HS-5 (cell line): ENCODE data around the gene NINL.
A peak's percentile ranks its signal among the peaks of the same experiment; 100 is the strongest.
"Not testable (repeated sequence)": the region's sequence is repeated elsewhere in the genome, so short reads cannot be mapped to it uniquely, and the experiment has no call there.

ENCODE experiments used
- DNase-seq: peaks from one replicate; pipeline ENCODE4 v3.0.0-alpha.2; 2012; ENCODE audit warnings: low read depth

Gene NINL

DNA sequence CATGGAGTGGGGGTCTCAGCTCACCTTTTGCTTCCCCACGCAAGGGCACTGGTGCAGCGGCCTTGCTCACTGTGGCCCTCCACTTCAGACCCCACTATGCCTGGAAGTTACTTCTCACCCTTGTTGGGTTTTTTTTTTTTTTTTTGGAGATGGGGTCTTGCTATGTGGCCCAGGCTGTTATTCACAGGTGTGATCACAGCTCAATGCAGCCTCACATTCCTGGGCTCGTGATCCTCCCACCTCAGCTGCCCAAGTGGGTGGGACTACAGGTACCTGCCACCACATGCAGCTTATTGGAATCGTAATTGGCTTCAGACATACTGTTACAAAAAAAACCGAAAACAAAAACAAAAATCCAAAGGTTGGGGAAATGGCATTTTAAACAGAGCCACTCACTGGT, 32.4 kb downstream of the NINL start:
- DNase-seq: no peak

DNA sequence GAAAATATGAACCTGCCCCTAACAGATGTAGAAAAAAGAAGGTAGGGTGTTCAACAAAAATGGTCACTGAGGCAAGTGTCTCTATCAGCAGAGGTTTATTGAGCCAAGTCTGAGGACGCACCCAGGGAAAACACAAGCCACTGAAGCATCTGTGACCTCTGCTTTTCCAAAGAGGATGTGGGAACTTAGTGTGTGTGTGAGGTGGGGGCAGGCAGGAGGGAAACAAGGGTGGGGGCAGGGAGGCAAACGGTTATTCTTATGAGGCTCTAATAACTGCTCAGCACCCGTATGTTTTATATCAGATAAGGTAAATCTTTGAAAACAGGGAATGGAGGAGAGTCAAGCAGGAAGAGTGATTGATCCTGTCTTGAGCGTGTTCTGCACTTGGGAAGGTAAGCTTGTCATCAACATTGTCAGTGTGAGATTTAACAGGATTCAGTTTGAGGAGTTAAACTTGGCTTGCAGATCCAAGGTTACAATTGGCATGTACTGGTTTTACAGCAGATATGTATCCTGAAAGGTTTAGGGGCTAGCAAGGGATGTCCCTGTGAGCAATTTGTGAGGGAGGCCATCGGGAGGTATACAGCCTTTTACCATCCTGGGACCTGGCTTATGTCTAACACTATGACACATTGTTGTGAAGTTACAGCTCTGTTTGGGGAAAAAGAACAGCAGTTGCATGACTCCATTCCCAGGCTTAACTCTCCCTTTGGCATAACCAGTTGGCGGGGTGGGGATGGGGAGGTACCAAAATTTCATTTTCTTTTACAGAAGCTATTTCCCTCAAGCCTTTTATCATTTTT, 33.7 kb downstream of the NINL start:
- DNase-seq: no peak

DNA sequence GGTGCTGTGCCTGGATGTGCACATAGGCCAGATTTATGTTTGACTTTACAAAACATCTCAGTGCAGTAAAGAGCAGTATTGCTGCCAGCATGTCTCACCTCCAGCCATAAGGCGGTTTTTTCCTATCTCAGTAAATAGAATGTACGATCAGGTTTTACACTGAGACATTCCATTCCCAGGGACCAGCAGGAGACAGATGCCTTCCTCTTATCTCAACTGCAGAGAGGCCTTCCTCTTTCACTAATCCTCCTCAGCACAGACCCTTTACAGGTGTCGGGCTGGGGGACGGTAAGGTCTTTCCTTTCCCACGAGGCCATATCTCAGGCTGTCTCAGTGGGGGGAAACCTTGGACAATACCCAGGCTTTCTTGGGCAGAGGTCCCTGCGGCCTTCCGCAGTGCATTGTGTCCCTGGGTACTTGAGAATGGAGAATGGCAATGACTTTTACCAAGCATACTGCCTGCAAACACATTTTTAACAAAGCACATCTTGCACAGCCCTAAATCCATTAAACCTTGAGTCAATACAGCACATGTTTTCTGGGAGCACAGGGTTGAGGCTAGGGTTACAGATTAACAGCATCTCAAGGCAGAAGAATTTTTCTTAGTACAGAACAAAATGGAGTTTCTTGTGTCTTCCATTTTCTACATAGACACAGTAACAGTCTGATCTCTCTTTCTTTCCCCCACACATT, 34.5 kb downstream of the NINL start:
- DNase-seq: not testable (repeated sequence)

DNA sequence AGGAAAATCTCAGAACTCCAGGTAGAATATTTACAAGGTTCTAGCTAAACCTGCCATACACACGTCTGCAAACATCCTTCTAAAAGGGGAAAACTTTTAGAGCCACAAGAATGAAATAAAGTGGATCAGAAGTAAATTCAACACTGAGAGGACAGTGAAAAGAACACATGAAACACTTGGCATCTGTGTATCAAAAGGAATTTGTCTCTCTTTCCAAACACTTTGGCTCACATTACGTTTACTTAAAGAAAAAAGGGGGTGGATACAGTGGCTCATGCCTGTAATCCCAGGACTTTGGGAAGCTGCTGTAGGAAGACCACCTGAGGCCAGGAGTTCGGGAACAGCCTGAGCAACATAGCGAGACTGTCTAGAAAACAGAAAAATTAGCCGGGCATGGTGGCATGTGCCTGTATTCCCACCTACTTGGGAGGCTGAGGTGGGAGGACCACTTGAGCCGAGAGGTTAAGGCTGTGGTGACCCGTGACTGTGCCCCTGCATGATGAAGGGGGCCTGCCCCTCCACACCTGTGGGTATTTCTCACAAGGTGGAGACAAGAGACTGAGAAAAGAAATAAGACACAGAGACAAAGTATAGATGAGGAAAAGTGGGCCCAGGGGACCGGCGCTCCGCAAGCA, 35.4 kb downstream of the NINL start:
- no peak for DNase-seq

DNA sequence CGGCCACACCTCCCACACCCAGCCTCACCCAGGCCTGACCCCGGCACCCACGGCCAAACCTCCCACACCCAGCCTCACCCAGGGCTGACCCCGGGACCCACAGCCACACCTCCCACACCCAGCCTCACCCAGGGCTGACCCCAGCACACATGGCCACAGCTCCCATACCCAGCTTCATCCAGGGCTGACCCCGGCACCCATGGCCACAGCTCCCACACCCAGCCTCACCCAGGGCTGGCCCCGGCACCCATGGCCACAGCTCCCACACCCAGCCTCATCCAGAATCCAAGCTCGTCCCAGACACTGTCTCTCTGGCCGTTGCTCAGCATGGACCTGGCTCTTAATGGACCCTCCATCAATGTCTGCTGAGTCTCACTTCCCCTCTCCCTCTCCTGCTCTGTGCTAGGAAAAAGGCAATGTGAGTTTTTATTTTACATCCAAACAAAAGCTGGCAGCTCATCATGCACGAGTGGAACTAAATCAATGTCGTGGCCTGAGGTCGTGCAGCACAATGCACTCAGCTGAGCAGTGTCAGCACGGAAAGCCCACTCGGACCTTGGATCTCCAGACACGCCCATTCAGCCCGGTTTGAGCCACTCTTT, 36.1 kb downstream of the NINL start:
- no peak for DNase-seq

DNA sequence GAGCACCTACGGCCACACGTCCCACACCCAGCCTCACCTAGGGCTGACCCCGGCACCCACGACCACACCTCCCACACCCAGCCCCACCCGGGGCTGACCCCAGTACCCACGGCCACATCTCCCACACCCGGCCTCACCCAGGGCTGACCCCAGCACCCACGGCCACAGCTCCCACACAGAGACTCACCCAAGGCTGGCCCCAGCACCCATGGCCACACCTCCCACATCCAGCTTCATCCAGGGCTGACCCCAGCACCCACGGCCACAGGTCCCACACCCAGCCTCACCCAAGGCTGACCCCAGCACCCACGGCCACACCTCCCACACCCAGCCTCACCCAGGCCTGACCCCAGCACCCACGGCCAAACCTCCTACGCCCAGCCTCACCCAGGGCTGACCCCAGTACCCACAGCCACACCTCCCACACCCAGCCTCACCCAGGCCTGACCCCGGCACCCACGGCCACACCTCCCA, 36.7 kb downstream of the NINL start:
- DNase-seq: no peak

DNA sequence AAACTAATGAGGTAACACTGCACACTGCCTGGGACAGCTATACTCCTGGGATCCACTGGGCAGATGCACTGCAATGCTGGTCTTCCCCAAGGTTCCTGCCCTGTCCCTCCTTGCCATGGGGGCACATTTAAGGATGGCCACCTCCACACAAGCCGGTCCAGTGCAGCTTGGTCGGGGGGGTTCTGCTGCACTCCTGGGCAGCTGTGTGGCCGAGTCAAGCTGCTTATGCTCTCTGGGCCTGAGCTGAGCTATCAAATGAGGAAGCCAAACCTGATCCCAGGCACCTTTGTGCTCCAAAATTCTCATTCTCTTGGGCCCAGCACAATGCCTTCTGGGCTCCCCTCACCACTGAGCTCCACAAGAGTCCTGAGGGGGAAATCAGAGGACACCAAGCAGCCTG, 37.3 kb downstream of the NINL start:
- no peak for DNase-seq

DNA sequence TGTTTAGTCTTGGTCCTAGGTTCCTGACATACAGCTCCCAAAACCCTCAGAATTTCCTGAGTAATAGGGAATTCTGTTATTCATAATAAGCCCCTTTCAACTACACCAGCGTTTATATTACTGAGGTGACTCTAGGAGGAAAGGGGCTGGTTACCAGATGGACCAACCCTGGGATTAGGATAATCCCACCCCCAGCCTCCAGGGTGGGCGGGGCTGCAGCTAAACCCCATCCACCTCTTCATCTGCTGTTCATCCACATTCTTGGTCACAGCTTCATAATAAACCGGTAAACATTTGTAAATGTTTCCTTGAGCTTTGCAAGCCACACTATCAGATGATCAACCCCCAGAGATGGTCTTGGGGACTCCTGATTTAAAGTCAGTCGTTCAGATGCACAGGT, 38.3 kb downstream of the NINL start:
- no peak for DNase-seq

DNA sequence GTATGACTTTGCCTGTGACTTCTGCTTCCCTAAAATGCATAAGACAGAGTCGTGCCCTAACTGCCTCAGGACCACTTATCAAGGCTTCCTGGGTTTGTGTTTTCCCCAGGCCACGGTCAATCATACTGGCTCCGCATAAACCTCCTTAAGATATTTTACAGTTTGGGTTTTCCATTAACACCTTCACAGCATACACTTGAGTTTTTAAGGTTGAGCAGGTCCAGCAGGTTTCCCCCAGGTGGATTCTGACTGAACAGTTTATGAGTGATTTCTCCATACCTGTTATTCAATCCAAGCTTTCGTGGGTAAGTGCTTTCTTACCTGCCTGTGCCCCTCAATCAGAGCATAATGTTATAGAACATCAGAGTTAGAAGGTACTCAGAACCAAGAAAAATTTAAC, 39.3 kb downstream of the NINL start:
- no peak for DNase-seq

DNA sequence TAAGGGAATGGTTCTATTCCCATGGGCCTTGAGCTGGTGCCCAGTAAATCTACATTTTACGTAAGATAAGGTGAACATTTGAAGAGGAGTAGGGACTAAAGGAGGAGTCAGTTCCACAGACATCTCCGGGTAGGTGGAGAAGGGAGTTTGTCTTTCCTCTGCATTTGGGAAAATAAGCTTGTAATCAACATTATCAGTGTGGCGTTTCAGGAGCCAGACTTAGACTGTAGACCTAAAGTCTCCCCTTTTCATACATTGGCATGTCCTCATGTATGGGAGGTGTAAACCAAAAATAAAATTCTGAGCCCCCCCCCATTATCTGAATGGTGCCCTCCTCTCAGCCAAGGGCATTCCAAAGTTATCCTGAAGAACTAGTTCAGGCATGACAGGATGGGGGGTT, 40.2 kb downstream of the NINL start:
- DNase-seq: no peak

DNA sequence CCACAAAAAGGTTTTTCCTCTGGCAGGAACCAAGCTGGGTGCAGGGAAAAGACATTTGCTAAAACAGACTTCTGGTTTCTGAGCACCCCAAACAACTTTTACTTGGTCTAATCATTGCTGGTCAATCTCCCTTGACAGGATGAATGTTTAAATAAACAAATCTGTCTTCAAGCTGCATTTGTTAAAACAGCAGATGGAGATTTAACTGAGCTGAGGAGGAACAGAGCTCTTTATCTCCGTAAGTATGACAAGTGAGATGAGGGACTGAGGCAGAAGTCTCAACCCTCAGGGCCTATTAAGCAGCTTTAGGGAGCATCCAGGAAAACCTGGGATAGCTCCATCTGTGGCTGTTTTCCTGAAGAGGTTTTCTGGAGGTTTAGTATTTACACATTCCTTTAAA, 40.6 kb downstream of the NINL start:
- no peak for DNase-seq

DNA sequence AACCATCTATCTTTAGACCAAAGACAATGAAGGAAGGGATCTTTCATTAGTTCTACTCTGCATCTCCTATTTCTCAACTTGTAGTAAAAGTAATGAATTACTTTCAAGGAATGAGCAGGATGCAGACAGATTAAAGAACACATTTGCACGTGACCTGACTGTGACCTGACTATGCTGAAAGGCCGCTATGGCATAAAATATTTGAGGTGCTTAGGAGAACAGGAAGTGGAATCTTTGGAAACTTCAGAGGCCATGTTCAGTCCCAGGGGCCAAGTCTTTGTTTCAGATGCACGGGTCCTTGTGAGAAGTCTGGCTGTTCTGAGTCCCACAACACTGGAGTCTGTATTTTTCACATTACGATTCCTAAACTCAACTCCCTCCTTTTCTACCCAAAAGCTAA, 41.0 kb downstream of the NINL start:
- DNase-seq: no peak

DNA sequence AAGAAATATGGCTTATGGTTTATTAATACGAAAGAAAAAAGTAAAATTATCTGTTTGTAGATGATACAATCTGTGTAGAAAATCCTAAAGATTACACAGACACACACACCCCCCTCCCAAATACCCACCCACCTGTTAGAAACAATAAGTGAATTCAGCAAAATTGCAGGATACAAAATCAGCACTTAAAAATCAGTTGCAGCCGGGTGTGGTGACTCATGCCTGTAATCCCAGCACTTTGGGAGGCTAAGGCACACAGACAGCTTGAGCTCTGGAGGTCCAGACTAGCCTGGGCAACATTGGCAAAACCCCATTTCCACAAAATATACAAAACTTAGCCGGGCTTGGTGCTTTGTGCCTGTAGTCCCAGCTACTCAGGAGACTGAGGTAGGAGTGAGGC, 42.3 kb downstream of the NINL start:
- DNase-seq: peak; percentile 26

DNA sequence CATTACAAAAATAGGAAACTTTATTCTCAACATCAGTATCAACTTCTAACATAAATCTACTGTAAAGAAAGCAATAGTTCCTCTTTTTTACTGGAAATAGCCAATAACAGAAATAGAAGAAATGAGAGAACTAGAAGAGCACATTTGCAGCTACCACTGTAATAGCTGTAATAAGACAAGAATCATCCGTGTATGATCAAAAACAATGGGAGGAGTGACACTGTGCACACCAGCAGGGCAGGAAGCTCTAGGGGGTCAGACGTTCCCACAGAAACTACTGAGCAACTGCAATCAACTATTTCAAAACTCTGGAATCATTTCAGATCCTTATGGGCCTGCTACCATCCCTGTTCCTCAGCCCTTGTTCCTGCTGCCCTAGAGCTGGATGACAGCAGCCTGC, 43.7 kb downstream of the NINL start:
- no peak for DNase-seq

DNA sequence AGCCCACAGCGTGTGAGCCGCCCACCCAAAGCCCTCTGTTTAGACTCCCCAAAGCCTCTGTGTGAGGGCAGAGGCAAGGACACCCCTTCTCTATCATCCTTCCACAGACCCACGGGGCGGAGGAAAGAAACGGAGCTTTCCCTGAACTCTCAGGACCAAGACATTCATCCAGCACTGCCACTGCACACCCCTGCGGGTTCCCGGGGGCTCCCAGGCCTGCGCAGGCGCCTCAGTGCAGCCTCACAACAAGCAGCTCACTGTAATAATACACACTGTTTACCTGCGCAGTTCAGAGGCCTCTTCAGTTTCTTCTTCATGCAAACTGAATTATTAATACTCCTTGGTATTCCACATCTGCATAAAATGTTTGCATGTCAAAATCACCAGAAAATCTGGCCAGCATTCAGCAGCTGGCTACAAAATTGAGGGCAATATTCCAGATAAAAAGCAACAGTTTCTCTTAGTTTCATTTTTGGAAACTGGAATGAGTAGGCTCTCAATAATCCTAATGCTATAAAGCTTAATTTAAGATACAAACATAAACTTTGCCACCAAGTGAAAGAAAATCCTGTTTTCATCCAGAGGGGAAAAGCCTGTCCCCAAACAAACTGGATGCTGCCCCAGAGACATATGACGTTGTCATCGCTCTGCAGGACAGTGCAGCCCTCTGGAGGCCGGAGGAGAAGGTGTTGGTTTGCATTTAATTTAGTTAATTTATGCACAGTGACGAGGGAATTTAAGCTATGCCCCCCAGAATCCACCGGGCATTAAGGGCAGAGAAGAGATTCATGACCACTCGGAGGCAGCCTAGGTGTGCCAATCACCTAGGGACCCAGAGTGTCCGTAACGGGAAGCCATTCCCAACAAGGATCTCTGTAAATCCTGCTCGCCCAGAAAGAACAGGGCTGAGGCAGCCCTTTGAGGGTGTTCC, 45.3 kb downstream of the NINL start:
- DNase-seq: no peak

DNA sequence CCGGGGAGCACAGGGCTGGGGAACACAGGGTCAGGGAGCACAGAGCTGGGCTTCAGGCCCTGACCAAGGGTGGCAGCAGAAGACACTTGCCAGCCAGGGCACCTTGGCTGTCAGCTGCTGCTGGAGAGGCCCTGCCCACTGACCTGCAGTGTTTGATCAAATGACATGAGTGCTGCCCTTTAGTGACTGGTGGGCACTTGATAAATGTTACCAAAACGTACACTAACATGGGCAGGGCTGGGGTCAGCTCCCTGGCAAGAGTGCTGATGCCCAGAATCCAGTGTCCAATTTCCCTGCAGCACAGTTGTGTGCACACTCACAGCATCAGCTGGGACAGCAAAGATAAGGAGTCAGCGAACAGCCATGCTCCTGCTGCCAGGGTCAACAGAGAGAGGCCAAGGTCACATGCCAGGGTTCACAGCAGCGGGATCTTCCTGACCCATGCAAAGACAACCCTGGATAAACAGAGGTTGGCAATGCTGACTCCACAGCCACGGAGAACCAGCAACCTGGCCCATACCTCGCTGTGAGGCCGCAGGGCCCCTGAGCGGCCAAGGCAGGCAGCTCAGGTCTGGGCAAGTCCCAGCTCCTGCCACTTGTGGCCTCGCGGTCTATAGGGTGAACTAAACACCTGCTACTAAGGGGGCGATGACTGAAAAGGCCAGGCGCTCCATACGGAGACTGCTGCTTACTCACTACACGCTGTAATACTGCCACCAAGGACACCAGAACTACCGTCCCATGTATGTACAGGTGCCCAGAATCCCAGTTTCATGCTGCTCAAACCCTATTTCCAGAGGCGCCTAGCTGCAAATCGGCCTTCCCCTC, 46.3 kb downstream of the NINL start:
- no peak for DNase-seq

DNA sequence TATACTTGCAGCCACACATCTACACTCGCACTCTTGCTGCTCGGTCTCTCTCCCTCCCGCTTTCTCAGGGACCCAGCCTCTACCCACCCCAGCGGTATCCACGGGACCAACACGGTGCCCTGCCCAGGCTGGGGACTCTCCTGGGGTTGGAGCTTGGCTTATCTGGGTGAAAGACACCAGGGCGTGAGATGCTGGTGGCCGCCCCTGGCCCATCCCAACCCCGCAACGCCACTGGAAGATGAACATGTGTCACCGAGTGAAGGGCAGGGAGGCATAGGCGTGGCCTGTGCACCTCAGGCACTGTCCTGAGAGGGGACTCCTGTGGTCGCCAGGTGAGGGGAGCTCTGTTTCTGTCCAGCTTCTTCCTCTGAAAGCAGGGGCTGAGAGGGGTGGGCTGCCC, 47.4 kb downstream of the NINL start:
- no peak for DNase-seq

DNA sequence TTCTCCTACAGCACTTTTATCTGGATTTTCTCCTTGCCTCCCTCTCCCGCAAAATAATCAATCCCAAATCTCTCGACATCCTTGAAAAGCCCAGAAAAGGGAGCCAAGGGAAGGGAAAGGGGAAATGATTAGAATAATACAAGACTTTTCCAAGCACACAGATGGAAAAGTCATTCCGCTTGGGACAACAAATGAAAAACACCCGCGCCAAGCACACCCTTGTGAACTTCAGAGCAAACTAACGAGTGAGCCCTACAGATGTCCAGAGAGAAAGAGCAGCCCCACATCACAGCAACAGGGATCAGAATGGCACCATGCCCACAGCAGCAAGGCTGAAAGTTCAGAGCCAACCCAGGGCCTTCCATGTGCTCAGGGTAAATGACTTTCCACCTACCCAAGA, 49.6 kb downstream of the NINL start:
- DNase-seq: no peak

DNA sequence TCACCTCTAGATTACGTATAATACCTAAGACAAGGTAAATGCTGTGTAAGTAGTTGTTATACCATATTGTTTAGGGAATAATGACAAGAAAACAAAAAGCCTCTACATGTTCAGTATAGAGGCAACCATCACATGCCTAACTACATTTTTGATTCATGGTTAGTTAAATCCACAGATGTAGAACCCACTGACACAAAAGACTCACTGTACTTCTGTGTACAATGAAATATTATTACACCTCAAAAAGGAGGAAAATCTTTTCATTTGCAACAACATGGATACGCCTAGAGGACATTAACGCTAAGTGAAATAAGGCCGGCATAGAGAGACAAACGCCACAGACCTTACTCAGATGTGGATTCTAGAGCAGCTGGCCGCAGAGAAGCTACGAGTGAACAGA, 50.5 kb downstream of the NINL start:
- DNase-seq: no peak

DNA sequence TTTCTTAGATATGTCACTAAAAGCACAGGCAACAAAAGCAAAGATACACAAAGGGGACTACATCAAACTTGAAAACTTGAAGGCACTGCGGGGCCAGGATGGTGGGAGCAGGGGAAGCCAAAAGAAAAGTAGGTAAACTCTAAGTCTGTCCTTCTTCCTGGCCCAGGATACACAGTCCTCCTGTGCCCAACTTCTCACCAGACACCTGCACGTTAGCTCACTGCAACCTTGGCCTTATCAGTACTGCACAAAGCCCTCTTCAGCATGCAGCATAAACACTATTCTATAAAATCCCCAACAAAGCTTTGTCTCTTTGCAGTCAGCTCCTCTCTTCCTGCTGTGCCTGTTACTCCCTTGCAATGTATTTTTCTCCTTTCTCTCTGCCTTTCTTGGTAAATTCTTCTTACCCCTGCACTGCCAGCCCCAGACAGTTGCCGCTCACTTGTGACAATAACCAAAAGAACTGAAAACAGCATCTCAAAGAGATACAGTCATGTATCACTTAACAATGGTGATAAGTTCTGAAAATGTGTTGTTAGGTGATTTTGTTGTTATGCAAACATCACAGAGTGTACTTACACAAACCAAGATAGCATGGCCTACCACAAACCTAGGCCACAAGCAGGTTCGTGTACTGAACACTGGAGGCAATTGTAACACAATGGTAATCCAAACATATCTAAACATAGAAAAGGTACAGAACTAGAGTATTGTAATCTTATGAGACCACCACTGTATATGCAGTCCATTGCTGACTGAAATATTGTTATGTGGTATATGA, 51.2 kb downstream of the NINL start:
- DNase-seq: no peak
